Uterus (tissue), 2 donors: ENCODE measurements around the gene STAT2.
"Not testable (repeated sequence)": the region's sequence is repeated elsewhere in the genome, so short reads cannot be mapped to it uniquely, and the experiment has no call there.

Source experiments
- POLR2A ChIP-seq, 2 donors: fragments of 450-650 bp; IDR thresholded peaks; one replicate each; pipeline ENCODE4 v1.6.1; 2016; ENCODE audit warnings: antibody characterized with exemption in 2 of 2, mild to moderate bottlenecking in 1 of 2, moderate library complexity in 1 of 2
- TF ChIP-seq, protein P1 (sequence below), 4 experiments: fragments of 200-600 bp in 2 of 4; fragments of 450-650 bp in 2 of 4; sonication (generic) in 2 of 4; IDR thresholded peaks; one replicate each; pipeline ENCODE4 v1.5.1; 2016 to 2019; ENCODE audit warnings: antibody characterized with exemption in 4 of 4, mild to moderate bottlenecking in 2 of 4, moderate library complexity in 1 of 4

DNA sequence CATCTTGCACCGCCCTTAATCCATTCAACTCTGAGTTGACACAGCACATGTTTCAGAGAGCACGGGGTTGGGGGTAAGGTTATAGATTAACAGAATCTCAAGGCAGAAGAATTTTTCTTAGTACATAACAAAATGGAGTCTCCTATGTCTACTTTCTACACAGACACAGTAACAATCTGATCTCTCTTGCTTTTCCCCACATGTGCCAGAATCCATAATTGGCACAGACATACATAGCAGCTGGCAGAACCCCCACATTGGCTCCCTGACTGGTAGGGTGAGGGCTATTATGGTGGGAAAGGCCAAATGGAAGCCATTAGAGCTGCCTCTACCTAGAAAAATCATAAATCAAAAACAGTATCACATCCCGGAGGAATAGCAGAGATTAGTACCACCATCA, 41.2 kb upstream of the STAT2 start:
- TF ChIP-seq, protein P1, sequence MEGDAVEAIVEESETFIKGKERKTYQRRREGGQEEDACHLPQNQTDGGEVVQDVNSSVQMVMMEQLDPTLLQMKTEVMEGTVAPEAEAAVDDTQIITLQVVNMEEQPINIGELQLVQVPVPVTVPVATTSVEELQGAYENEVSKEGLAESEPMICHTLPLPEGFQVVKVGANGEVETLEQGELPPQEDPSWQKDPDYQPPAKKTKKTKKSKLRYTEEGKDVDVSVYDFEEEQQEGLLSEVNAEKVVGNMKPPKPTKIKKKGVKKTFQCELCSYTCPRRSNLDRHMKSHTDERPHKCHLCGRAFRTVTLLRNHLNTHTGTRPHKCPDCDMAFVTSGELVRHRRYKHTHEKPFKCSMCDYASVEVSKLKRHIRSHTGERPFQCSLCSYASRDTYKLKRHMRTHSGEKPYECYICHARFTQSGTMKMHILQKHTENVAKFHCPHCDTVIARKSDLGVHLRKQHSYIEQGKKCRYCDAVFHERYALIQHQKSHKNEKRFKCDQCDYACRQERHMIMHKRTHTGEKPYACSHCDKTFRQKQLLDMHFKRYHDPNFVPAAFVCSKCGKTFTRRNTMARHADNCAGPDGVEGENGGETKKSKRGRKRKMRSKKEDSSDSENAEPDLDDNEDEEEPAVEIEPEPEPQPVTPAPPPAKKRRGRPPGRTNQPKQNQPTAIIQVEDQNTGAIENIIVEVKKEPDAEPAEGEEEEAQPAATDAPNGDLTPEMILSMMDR (IDR thresholded peaks at IDR 0.05) = not testable (repeated sequence)
- not testable (repeated sequence) for TF ChIP-seq POLR2A (IDR thresholded peaks at IDR 0.05)
